RWPE1 (cell line): Measurements from ENCODE around the gene ITIH4.

ENCODE experiments used
- CTCF ChIA-PET: fragments of 350-600 bp; sonication (Branson Sonifier 250); formaldehyde crosslinking; extraction: SDS; loops from one replicate; lab custom pipeline; 2021; lab: Yijun Ruan, JAX
- POLR2A ChIA-PET: fragments of 400-600 bp; formaldehyde crosslinking; extraction: SDS; loops from one replicate; lab custom pipeline; 2020; ENCODE audit warnings: antibody characterized with exemption; ENCODE audit not compliant: low non-redundant PET; lab: Yijun Ruan, JAX
- DNase-seq: peaks from one replicate; pipeline ENCODE4 v3.0.0; 2012; ENCODE audit warnings: low spot score
- H3K27ac ChIP-seq: fragments of 450-650 bp; 2 replicates; pipeline ENCODE4 v1.5.1; 2017
- TF ChIP-seq, protein P1 (sequence below): fragments of 450-650 bp; conservative IDR thresholded peaks from 2 replicates; pipeline ENCODE4 v1.5.1; 2017; ENCODE audit warnings: low read depth, mild to moderate bottlenecking

Gene ITIH4

DNA sequence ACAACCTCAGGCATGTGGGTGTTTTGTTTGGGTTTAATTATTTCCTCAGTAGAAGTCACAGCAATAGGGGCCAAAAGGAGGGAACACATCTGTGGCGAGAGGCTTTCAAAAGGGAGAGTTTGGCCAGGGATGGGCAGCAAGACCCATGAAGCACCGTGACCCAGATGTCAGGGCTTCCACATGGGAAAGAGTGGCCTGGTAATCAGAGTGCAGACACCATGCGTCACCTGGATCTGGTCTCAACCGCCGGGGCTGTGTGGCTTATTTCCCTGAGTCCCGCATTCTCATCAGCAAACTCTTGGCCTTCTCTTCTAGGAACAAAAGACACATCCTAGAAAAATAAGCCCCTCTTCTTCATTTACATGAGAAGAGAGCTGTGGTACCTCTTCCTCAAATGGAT is 16.8 kb upstream of the ITIH4 start:
- POLR2A ChIA-PET = no interaction called here

GRCh38 chr3:52846432-52846965 is 16.0 kb upstream of the ITIH4 start:
- TF ChIP-seq, protein P1, sequence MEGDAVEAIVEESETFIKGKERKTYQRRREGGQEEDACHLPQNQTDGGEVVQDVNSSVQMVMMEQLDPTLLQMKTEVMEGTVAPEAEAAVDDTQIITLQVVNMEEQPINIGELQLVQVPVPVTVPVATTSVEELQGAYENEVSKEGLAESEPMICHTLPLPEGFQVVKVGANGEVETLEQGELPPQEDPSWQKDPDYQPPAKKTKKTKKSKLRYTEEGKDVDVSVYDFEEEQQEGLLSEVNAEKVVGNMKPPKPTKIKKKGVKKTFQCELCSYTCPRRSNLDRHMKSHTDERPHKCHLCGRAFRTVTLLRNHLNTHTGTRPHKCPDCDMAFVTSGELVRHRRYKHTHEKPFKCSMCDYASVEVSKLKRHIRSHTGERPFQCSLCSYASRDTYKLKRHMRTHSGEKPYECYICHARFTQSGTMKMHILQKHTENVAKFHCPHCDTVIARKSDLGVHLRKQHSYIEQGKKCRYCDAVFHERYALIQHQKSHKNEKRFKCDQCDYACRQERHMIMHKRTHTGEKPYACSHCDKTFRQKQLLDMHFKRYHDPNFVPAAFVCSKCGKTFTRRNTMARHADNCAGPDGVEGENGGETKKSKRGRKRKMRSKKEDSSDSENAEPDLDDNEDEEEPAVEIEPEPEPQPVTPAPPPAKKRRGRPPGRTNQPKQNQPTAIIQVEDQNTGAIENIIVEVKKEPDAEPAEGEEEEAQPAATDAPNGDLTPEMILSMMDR = no peak
- ChIA-PET POLR2A (no interaction called here), CTCF (interaction anchor here (0.6 to 1.1 kb wide), 3 partner anchors 9 to 228 kb away, joined by 3 read pairs; no protein-coding TSS in a partner anchor)
- no peak for DNase-seq
- H3K27ac ChIP-seq = no peak overlapping the region

More for the DNA sequence above, 16.8 kb upstream of the ITIH4 start:
- H3K27ac ChIP-seq = no peak overlapping the region
- CTCF ChIA-PET = no interaction called here
- DNase-seq = no peak
- TF ChIP-seq, protein P1 = no peak

GRCh38 chr3:52845691-52846431 is 15.4 kb upstream of the ITIH4 start:
- DNase-seq = no peak
- CTCF ChIA-PET = interaction anchor here (0.6 to 1.1 kb wide), 4 partner anchors 9 to 228 kb away, joined by 3 read pairs; no protein-coding TSS in a partner anchor
- POLR2A ChIA-PET = no interaction called here
- H3K27ac ChIP-seq = no peak overlapping the region
- TF ChIP-seq, protein P1 = peak; percentile 25; the same call in 1 of the 2 replicates

- ChIA-PET POLR2A (no interaction called here), CTCF (interaction anchor here (0.6 to 1.1 kb wide), 2 partner anchors 8 to 166 kb away, joined by 3 read pairs; no protein-coding TSS in a partner anchor)
- no peak for DNase-seq
- H3K27ac ChIP-seq = no peak overlapping the region
- TF ChIP-seq, protein P1 = no peak
These were observed 14.7 kb upstream of the ITIH4 start for GRCh38 chr3:52845157-52845556.

DNA sequence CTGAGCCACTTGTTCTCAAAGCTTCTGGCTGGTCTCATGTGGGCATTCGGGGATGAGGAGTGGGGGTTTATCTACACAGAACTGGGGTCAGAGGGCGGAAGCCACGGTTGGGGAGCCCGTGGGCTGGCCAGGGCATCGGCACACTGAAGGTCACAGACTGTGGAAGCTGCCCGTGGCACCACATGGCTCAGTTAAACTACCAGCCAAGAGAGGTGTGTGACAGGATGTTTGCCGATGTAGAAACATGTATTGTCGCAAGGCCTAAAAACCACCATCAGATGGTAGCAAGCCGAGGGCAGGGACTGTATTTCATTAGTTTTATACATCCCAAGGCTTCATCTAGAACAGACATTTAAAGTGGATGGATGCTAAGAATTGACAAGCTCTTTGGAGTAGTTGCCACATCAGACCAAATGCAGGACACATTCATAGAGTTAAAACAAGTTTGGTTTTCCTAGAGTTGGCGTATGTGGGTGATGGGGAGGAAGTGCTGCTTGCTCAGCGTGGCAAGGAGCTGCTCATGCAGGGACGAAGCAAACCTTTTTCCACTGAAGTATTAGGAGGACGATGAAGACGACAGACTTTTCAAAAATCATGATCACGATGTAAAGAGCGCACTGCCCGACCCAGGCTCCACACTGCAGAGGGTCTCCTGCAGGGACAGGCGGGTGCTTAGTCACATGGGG is 14.0 kb upstream of the ITIH4 start:
- no peak for DNase-seq
- ChIA-PET CTCF (no interaction called here), POLR2A (no interaction called here)
- H3K27ac ChIP-seq = no peak overlapping the region
- TF ChIP-seq, protein P1 = no peak

- TF ChIP-seq, protein P1 = no peak
- ChIA-PET POLR2A (no interaction called here), CTCF (interaction anchor here (0.6 kb wide), 1 partner anchor 102 kb away, joined by 3 read pairs; no protein-coding TSS in a partner anchor)
- DNase-seq = no peak
- H3K27ac ChIP-seq = no peak overlapping the region
These were observed 13.4 kb upstream of the ITIH4 start for GRCh38 chr3:52843881-52844280.
